Duodenal mucosa (tissue), 2 donors: ENCODE measurements around the gene ARFGAP2.
A peak's percentile ranks its signal among the peaks of the same experiment; 100 is the strongest.

ENCODE experiments used
- H3K27ac ChIP-seq: one replicate; pipeline ENCODE4 v1.7.0; 2013; ENCODE audit warnings: low read depth, low read length
- H3K27me3 ChIP-seq, 2 donors: one replicate each; pipeline ENCODE4 v1.7.0; 2013; ENCODE audit warnings: low read length in 2 of 2, control low read depth in 1 of 2; ENCODE audit not compliant: insufficient read depth in 2 of 2, control insufficient read depth in 1 of 2
- H3K36me3 ChIP-seq, 2 donors: one replicate each; pipeline ENCODE4 v1.7.0; 2013; ENCODE audit warnings: low read length in 2 of 2, control low read depth in 1 of 2; ENCODE audit not compliant: insufficient read depth in 2 of 2, control insufficient read depth in 1 of 2
- H3K4me1 ChIP-seq, 2 donors: one replicate each; pipeline ENCODE4 v1.7.0; 2013; ENCODE audit warnings: low read length in 2 of 2, control low read depth in 1 of 2; ENCODE audit not compliant: insufficient read depth in 2 of 2, control insufficient read depth in 1 of 2
- H3K4me3 ChIP-seq, 2 donors: one replicate each; pipeline ENCODE4 v1.7.0; 2013; ENCODE audit warnings: low read length in 2 of 2, low read depth in 1 of 2
- H3K9ac ChIP-seq, 2 donors: one replicate each; pipeline ENCODE4 v1.7.0; 2013; ENCODE audit warnings: low read length in 2 of 2, low read depth in 1 of 2
- H3K9me3 ChIP-seq, 2 donors: one replicate each; pipeline ENCODE4 v1.7.0; 2013; ENCODE audit warnings: low read length in 2 of 2, control low read depth in 1 of 2; ENCODE audit not compliant: control insufficient read depth in 1 of 2

Gene ARFGAP2

GRCh38 chr11:47188259-47188658 is 11.6 kb upstream of the ARFGAP2 start:
- Histone ChIP-seq H3K9me3 (no peaks in the 10 kb centered on the region), H3K9ac (no peak overlapping the region), H3K36me3 (no peaks in the 10 kb centered on the region), H3K4me1 (peaks cover 18 to 34% of the 10 kb centered on the region in 2 donors), H3K27ac (no peak overlapping the region), H3K27me3 (peaks cover 0 to 11% of the 10 kb centered on the region in 2 donors), H3K4me3 (no peak overlapping the region)

- Histone ChIP-seq H3K4me3 (peak overlapping the region; percentile 60 to 67), H3K9ac (peak overlapping the region in 1 of 2 donors; percentile 18), H3K27me3 (peaks cover 0 to 11% of the 10 kb centered on the region in 2 donors), H3K9me3 (no peaks in the 10 kb centered on the region), H3K4me1 (peaks cover 18 to 34% of the 10 kb centered on the region in 2 donors), H3K27ac (no peak overlapping the region), H3K36me3 (no peaks in the 10 kb centered on the region)
These were observed 11.0 kb upstream of the ARFGAP2 start for GRCh38 chr11:47187723-47188122.

GRCh38 chr11:47186700-47187695 is 10.3 kb upstream of the ARFGAP2 start:
- no peaks in the 10 kb centered on the region for H3K36me3 ChIP-seq

GRCh38 chr11:47186076-47186699 is 9.5 kb upstream of the ARFGAP2 start, which contains the start of gene PACSIN3:
PACSIN3 (minus strand) TSS chr11:47186434; CDS start chr11:47182727, 3,707 bp downstream.
- Histone ChIP-seq H3K27me3 (peaks cover 0 to 11% of the 10 kb centered on the region in 2 donors), H3K27ac (peak within 1 kb of the TSS; percentile 32), H3K9me3 (no peaks in the 10 kb centered on the region), H3K4me3 (peak within 1 kb of the TSS; percentile 60 to 67), H3K4me1 (peaks cover 18 to 34% of the 10 kb centered on the region in 2 donors), H3K36me3 (no peaks in the 10 kb centered on the region), H3K9ac (peak within 1 kb of the TSS in 1 of 2 donors; percentile 9)

More at GRCh38 chr11:47186700-47187695, 10.3 kb upstream of the ARFGAP2 start:
- H3K4me1 ChIP-seq: peaks cover 18 to 34% of the 10 kb centered on the region in 2 donors
- no peak overlapping the region for H3K27ac ChIP-seq
- no peaks in the 10 kb centered on the region for H3K9me3 ChIP-seq
- peak overlapping the region; percentile 60 to 67 for H3K4me3 ChIP-seq
- H3K27me3 ChIP-seq: peaks cover 0 to 11% of the 10 kb centered on the region in 2 donors
- peak overlapping the region; percentile 9 to 18 for H3K9ac ChIP-seq

GRCh38 chr11:47185305-47186075 is 8.8 kb upstream of the ARFGAP2 start:
- Histone ChIP-seq H3K9ac (no peak overlapping the region), H3K36me3 (no peaks in the 10 kb centered on the region), H3K4me3 (peak overlapping the region; percentile 60 to 61), H3K27me3 (peaks cover 0 to 11% of the 10 kb centered on the region in 2 donors), H3K4me1 (peaks cover 18 to 34% of the 10 kb centered on the region in 2 donors), H3K27ac (peak overlapping the region; percentile 32), H3K9me3 (no peaks in the 10 kb centered on the region)

GRCh38 chr11:47184711-47185304 is 8.1 kb upstream of the ARFGAP2 start:
- no peak overlapping the region for H3K9ac ChIP-seq
- peaks cover 0 to 11% of the 10 kb centered on the region in 2 donors for H3K27me3 ChIP-seq
- peak overlapping the region; percentile 60 to 61 for H3K4me3 ChIP-seq
- H3K27ac ChIP-seq: no peak overlapping the region
- no peaks in the 10 kb centered on the region for H3K9me3 ChIP-seq
- peaks cover 18 to 34% of the 10 kb centered on the region in 2 donors for H3K4me1 ChIP-seq
- no peaks in the 10 kb centered on the region for H3K36me3 ChIP-seq

- H3K9me3 ChIP-seq: no peaks in the 10 kb centered on the region
- H3K36me3 ChIP-seq: no peaks in the 10 kb centered on the region
- peaks cover 0 to 11% of the 10 kb centered on the region in 2 donors for H3K27me3 ChIP-seq
- H3K9ac ChIP-seq: no peak overlapping the region
- H3K27ac ChIP-seq: no peak overlapping the region
- peaks cover 12 to 28% of the 10 kb centered on the region in 2 donors for H3K4me1 ChIP-seq
- H3K4me3 ChIP-seq: no peak overlapping the region
These were observed 7.3 kb upstream of the ARFGAP2 start for GRCh38 chr11:47183969-47184368.

GRCh38 chr11:47183031-47183856 is 6.6 kb upstream of the ARFGAP2 start:
- no peak overlapping the region for H3K27ac ChIP-seq
- H3K27me3 ChIP-seq: peaks cover 0 to 10% of the 10 kb centered on the region in 2 donors
- H3K9ac ChIP-seq: no peak overlapping the region
- no peak overlapping the region for H3K4me3 ChIP-seq
- H3K36me3 ChIP-seq: no peaks in the 10 kb centered on the region
- H3K4me1 ChIP-seq: peaks cover 13 to 28% of the 10 kb centered on the region in 2 donors
- no peaks in the 10 kb centered on the region for H3K9me3 ChIP-seq

- peaks cover 0 to 5% of the 10 kb centered on the region in 2 donors for H3K27me3 ChIP-seq
- H3K27ac ChIP-seq: no peak overlapping the region
- no peaks in the 10 kb centered on the region for H3K36me3 ChIP-seq
- peaks cover 22 to 32% of the 10 kb centered on the region in 2 donors for H3K4me1 ChIP-seq
- no peak overlapping the region for H3K9ac ChIP-seq
- H3K9me3 ChIP-seq: no peaks in the 10 kb centered on the region
- H3K4me3 ChIP-seq: no peak overlapping the region
These were observed 5.7 kb upstream of the ARFGAP2 start for GRCh38 chr11:47182380-47182779.
